ENCODE measurements around the gene PCNX1. TPM values are rescaled to one million over a fixed set of nuclear protein-coding genes. Genes with fewer than 3 reads are reported as not detected.

Gene PCNX1
- total RNA-seq, 1 experiment from 2014 or later: 24.9 TPM

GRCh38 chr14:70888681-70889175, 18.5 kb upstream of the PCNX1 start:
- DNase-seq (ENCODE audit: low read depth): peak; percentile 72

GRCh38 chr14:70889555-70889954, 17.7 kb upstream of the PCNX1 start:
- DNase-seq (ENCODE audit: low read depth): no peak

GRCh38 chr14:70890826-70891659, 16.2 kb upstream of the PCNX1 start:
- no peak for DNase-seq (ENCODE audit: low read depth)

GRCh38 chr14:70891737-70892136, 15.5 kb upstream of the PCNX1 start:
- DNase-seq (ENCODE audit: low read depth): no peak

GRCh38 chr14:70893062-70893845, 14.0 kb upstream of the PCNX1 start:
- DNase-seq (ENCODE audit: low read depth): no peak

- no peak for DNase-seq (ENCODE audit: low read depth)
Measured at GRCh38 chr14:70893858-70894291, 13.4 kb upstream of the PCNX1 start.

GRCh38 chr14:70894868-70895267, 12.4 kb upstream of the PCNX1 start:
- no peak for DNase-seq (ENCODE audit: low read depth)

GRCh38 chr14:70896317-70896716, 10.9 kb upstream of the PCNX1 start:
- DNase-seq (ENCODE audit: low read depth): no peak

GRCh38 chr14:70896981-70897380, 10.3 kb upstream of the PCNX1 start:
- DNase-seq (ENCODE audit: low read depth): no peak

GRCh38 chr14:70897464-70897863, 9.8 kb upstream of the PCNX1 start:
- DNase-seq (ENCODE audit: low read depth): no peak

- no peak for DNase-seq (ENCODE audit: low read depth)
Measured at GRCh38 chr14:70898111-70898745, 9.0 kb upstream of the PCNX1 start.

- peak; percentile 35 for DNase-seq (ENCODE audit: low read depth)
Measured at GRCh38 chr14:70901269-70901668, 6.0 kb upstream of the PCNX1 start.

GRCh38 chr14:70902184-70902583, 5.1 kb upstream of the PCNX1 start:
- DNase-seq (ENCODE audit: low read depth): no peak

- DNase-seq (ENCODE audit: low read depth): no peak
Measured at GRCh38 chr14:70904373-70904772, 2.9 kb upstream of the PCNX1 start.

- peak; percentile 63 for DNase-seq (ENCODE audit: low read depth)
Measured at GRCh38 chr14:70905301-70905700, 2.0 kb upstream of the PCNX1 start.

GRCh38 chr14:70906793-70907175, 475 bp upstream of the PCNX1 start:
- no peak for DNase-seq (ENCODE audit: low read depth)

- peak; percentile 59 for DNase-seq (ENCODE audit: low read depth)
Measured at GRCh38 chr14:70907996-70908934, 1.0 kb downstream of the PCNX1 start.

GRCh38 chr14:70908935-70909641, 1.8 kb downstream of the PCNX1 start:
- DNase-seq (ENCODE audit: low read depth): no peak

GRCh38 chr14:70909733-70910614, 2.7 kb downstream of the PCNX1 start:
- DNase-seq (ENCODE audit: low read depth): no peak
